IMR-90 (cell line): ENCODE data around the gene CHGA. TPM values are rescaled to one million over a fixed set of nuclear protein-coding genes. Genes with fewer than 3 reads are reported as not detected.

Experiments
- ATAC-seq: fragments of 200-7000 bp; cut with Tn5 transposase; 2 replicates; pipeline ENCODE4 v1.9.1; 2020; ENCODE audit warnings: low read depth, mild to moderate bottlenecking, moderate library complexity
- BruUV-seq: library from RNA; stranded (reverse); fragments of 400-500 nt; replicated peaks from 2 replicates; lab custom pipeline; 2021; lab: Mats Ljungman, UMichigan
- CTCF ChIA-PET: fragments of 300-600 bp; formaldehyde crosslinking; extraction: SDS; loops from one replicate; lab custom pipeline; 2021; ENCODE audit warnings: antibody characterized with exemption; lab: Yijun Ruan, JAX
- POLR2A ChIA-PET: fragments of 300-600 bp; sonication (Branson Sonifier 250); formaldehyde crosslinking; loops from one replicate; lab custom pipeline; 2022; ENCODE audit warnings: antibody characterized with exemption; ENCODE audit not compliant: unreplicated experiment; lab: Charles Lee
- DNase-seq: peaks from one replicate; pipeline ENCODE4 v3.0.0; 2013
- H2AFZ ChIP-seq: replicated peaks from 2 replicates; pipeline ENCODE3; 2013; ENCODE audit warnings: low read length, mild to moderate bottlenecking; ENCODE audit not compliant: poor library complexity
- H2AK5ac ChIP-seq: 2 replicates; pipeline ENCODE4 v1.6.1; 2013; ENCODE audit warnings: low read depth, low read length, inconsistent platforms
- H2AK9ac ChIP-seq: replicated peaks from 2 replicates; pipeline ENCODE3; 2013; ENCODE audit warnings: mild to moderate bottlenecking, low read depth, low read length, moderate library complexity; ENCODE audit not compliant: poor library complexity
- H2BK120ac ChIP-seq: 2 replicates; pipeline ENCODE4 v1.6.1; 2013; ENCODE audit warnings: low read depth, low read length, inconsistent platforms
- H2BK15ac ChIP-seq: 3 replicates; pipeline ENCODE4 v1.6.1; 2013; ENCODE audit warnings: low read depth, low read length, inconsistent platforms
- H2BK20ac ChIP-seq: 2 replicates; pipeline ENCODE4 v1.6.1; 2013; ENCODE audit warnings: low read depth, mild to moderate bottlenecking, inconsistent platforms, low read length, moderate library complexity
- H2BK5ac ChIP-seq: 2 replicates; pipeline ENCODE4 v1.6.1; 2013; ENCODE audit warnings: mild to moderate bottlenecking, low read depth, low read length, inconsistent platforms; ENCODE audit not compliant: poor library complexity, severe bottlenecking
- H3K14ac ChIP-seq: replicated peaks from 2 replicates; pipeline ENCODE4 v1.6.1; 2013; ENCODE audit warnings: low read depth, low read length, inconsistent platforms
- H3K18ac ChIP-seq: 2 replicates; pipeline ENCODE4 v1.6.1; 2013; ENCODE audit warnings: low read depth, low read length, control low read depth
- H3K23ac ChIP-seq: 2 replicates; pipeline ENCODE4 v1.6.1; 2013; ENCODE audit warnings: low read depth, low read length, inconsistent platforms
- H3K27ac ChIP-seq: 2 replicates; pipeline ENCODE4 v1.5.1; 2013; ENCODE audit warnings: mild to moderate bottlenecking, control low read depth, low read length; ENCODE audit not compliant: insufficient read depth
- H3K27me3 ChIP-seq: 2 replicates; pipeline ENCODE4 v1.6.1; 2013; ENCODE audit warnings: low read length; ENCODE audit not compliant: control insufficient read depth, insufficient read depth
- H3K36me3 ChIP-seq: 2 replicates; pipeline ENCODE4 v1.6.1; 2013; ENCODE audit warnings: low read length, mixed read lengths; ENCODE audit not compliant: control insufficient read depth, insufficient read depth
- H3K4ac ChIP-seq: 2 replicates; pipeline ENCODE4 v1.6.1; 2013; ENCODE audit warnings: low read depth, low read length, inconsistent platforms
- H3K4me1 ChIP-seq: 2 replicates; pipeline ENCODE4 v1.6.1; 2013; ENCODE audit warnings: low read length, mixed read lengths; ENCODE audit not compliant: control insufficient read depth, insufficient read depth
- H3K4me2 ChIP-seq: 2 replicates; pipeline ENCODE4 v1.6.1; 2013; ENCODE audit warnings: low read depth, mild to moderate bottlenecking, control low read depth, low read length, moderate library complexity
- H3K4me3 ChIP-seq: 2 replicates; pipeline ENCODE4 v1.5.1; 2013; ENCODE audit warnings: low read depth, mild to moderate bottlenecking, control low read depth, low read length, moderate library complexity; ENCODE audit not compliant: insufficient read depth
- H3K56ac ChIP-seq: 2 replicates; pipeline ENCODE4 v1.6.1; 2013; ENCODE audit warnings: low read length, inconsistent platforms; ENCODE audit not compliant: insufficient read depth; ENCODE audit errors: extremely low read depth
- H3K79me1 ChIP-seq, 2 experiments: 2 replicates each; pipeline ENCODE4 v1.6.1; 2013; ENCODE audit warnings: low read length in 2 of 2, inconsistent platforms in 1 of 2, low read depth in 1 of 2
- H3K9ac ChIP-seq: 2 replicates; pipeline ENCODE4 v1.6.1; 2013; ENCODE audit warnings: low read depth, low read length, control low read depth
- H3K9me1 ChIP-seq: 2 replicates; pipeline ENCODE4 v1.6.1; 2013; ENCODE audit warnings: low read length, inconsistent platforms; ENCODE audit not compliant: insufficient read depth
- H3K9me3 ChIP-seq: 2 replicates; pipeline ENCODE4 v1.6.1; 2013; ENCODE audit warnings: low read length; ENCODE audit not compliant: control insufficient read depth, insufficient read depth
- H4K20me1 ChIP-seq: 2 replicates; pipeline ENCODE4 v1.6.1; 2013; ENCODE audit warnings: low read length, inconsistent platforms; ENCODE audit not compliant: insufficient read depth
- H4K5ac ChIP-seq: 2 replicates; pipeline ENCODE4 v1.6.1; 2013; ENCODE audit warnings: mild to moderate bottlenecking, low read depth, low read length, control low read depth
- H4K8ac ChIP-seq, 2 experiments: 2 replicates each; pipeline ENCODE4 v1.6.1; 2013; ENCODE audit warnings: low read depth in 2 of 2, low read length in 2 of 2, control low read depth in 1 of 2, inconsistent platforms in 1 of 2
- H4K91ac ChIP-seq: 2 replicates; pipeline ENCODE4 v1.6.1; 2013; ENCODE audit warnings: low read depth, low read length, inconsistent platforms; ENCODE audit not compliant: insufficient read depth
- CEBPB ChIP-seq: IDR thresholded peaks from 2 replicates; pipeline ENCODE4 v1.6.1; 2012; ENCODE audit warnings: low read depth, low read length, improper control_type of control experiment
- MAFK ChIP-seq: IDR thresholded peaks from 2 replicates; pipeline ENCODE4 v1.6.1; 2012; ENCODE audit warnings: low read depth, low read length, improper control_type of control experiment
- WGBS, 2 experiments: methylation state at CpG; one replicate each; pipeline versions ENCODE4 v1.1.5 to v1.1.7; 2013; ENCODE audit warnings: missing lambda C conversion rate in 2 of 2; ENCODE audit not compliant: insufficient read length in 1 of 2; ENCODE audit errors: extremely low coverage in 2 of 2; 5-methylcytosine and 5-hydroxymethylcytosine counted together
- dilution Hi-C: fragments of 300-500 bp; cut with HindIII; formaldehyde crosslinking; loops from one replicate; pipeline ENCODE4 v1.14.3; 2018; ENCODE audit warnings: low sequenced_read_pairs; ENCODE audit not compliant: unreplicated experiment
- in situ Hi-C: fragments of 300-500 bp; cut with MboI; formaldehyde crosslinking; loops from 3 replicates; pipeline ENCODE4 v1.14.3; 2019; ENCODE audit warnings: low sequenced_read_pairs, inconsistent platforms, mixed read lengths
- intact Hi-C: fragments of 100-400 bp; cut with micrococcal nuclease; formaldehyde crosslinking; loops from 2 replicates; pipeline ENCODE4 v1.10.0; 2022
- polyA plus RNA-seq, 3 experiments: library from polyadenylated mRNA; depleted of rRNA; stranded (reverse); fragments of >200 nt; gene quantifications; 2 replicates each; pipeline ENCODE4 v1.2.3, GENCODE V29; 2012; ENCODE audit warnings: low replicate concordance in 1 of 3
- total RNA-seq: library from RNA; depleted of rRNA; stranded (reverse); fragments of >200 nt; gene quantifications from 2 replicates; pipeline ENCODE4 v1.2.3, GENCODE V29; 2012

The CHGA gene
- total and polyA plus RNA-seq, 2 of the 4 experiments (the other 2 are of a cell fraction), result not detected

- TF ChIP-seq CEBPB, result no peak
- no peak for TF ChIP-seq MAFK
- no peak overlapping the region for H4K5ac ChIP-seq
- no peak overlapping the region for H2AK9ac ChIP-seq
- H3K14ac ChIP-seq, result no peak overlapping the region
- peaks cover 2% of the 10 kb centered on the region; the same call in 1 of the 2 replicates for H3K27me3 ChIP-seq
- ATAC-seq (no peak), DNase-seq (peak; percentile 4)
- H4K20me1 ChIP-seq, result no peaks in the 10 kb centered on the region
- H3K18ac ChIP-seq, result no peak overlapping the region
- ChIA-PET POLR2A (no interaction called here), CTCF (interaction anchor here (0.5 kb wide), 1 partner anchor 141 kb away, joined by 3 read pairs; no protein-coding TSS in a partner anchor)
- H2AK5ac ChIP-seq, result no peak overlapping the region
- intact Hi-C loops (no loop called here), in situ Hi-C loops (no loop called here), dilution Hi-C loops (no loop called here)
- H4K91ac ChIP-seq, result no peak overlapping the region
- WGBS, 2 experiments, result no CpG with 5 or more reads among the region's 2 CpGs
- no peaks in the 10 kb centered on the region; the same call in 1 of the 2 replicates for H3K9me1 ChIP-seq
- H2BK5ac ChIP-seq, result no peak overlapping the region
- H3K9ac ChIP-seq, result no peak overlapping the region
- BruUV-seq, result no TSS peak
- no peak overlapping the region for H3K4ac ChIP-seq
- no peak overlapping the region for H3K23ac ChIP-seq
- no peaks in the 10 kb centered on the region for H3K79me1 ChIP-seq
- H2AFZ ChIP-seq, result no peak overlapping the region
- H3K4me2 ChIP-seq, result no peak overlapping the region
- H2BK20ac ChIP-seq, result no peak overlapping the region
- no peak overlapping the region for H4K8ac ChIP-seq
- no peak overlapping the region for H2BK15ac ChIP-seq
- H3K9me3 ChIP-seq, result no peaks in the 10 kb centered on the region
- no peak overlapping the region for H3K4me3 ChIP-seq
- H3K4me1 ChIP-seq, result no peaks in the 10 kb centered on the region
- no peak overlapping the region for H3K56ac ChIP-seq
- no peaks in the 10 kb centered on the region for H3K36me3 ChIP-seq
- no peak overlapping the region for H2BK120ac ChIP-seq
- no peak overlapping the region for H3K27ac ChIP-seq
Measured at GRCh38 chr14:92967346-92967926, 44.5 kb downstream of the CHGA start.
